ENCODE results near the gene NUTF2.

NUTF2 gene

GRCh38 chr16:67847064-67847861 is 530 bp downstream of the NUTF2 start, which contains the start of gene CENPT (continued):
- TF ChIP-seq ZNF660 (tag by site-specific recombination; IDR thresholded peaks at IDR 0.05) (peak; percentile 46; the same call in 1 of the 2 replicates), ZNF138 (tag by site-specific recombination; IDR thresholded peaks at IDR 0.05; ENCODE audit: borderline replicate concordance) (no peak), ZFHX2 (tag by site-specific recombination; conservative IDR thresholded peaks at IDR 0.05) (peak; percentile 49), MZF1 (tag by site-specific recombination; IDR thresholded peaks at IDR 0.05; ENCODE audit: borderline replicate concordance) (no peak)
- TF ChIP-seq, protein P1, sequence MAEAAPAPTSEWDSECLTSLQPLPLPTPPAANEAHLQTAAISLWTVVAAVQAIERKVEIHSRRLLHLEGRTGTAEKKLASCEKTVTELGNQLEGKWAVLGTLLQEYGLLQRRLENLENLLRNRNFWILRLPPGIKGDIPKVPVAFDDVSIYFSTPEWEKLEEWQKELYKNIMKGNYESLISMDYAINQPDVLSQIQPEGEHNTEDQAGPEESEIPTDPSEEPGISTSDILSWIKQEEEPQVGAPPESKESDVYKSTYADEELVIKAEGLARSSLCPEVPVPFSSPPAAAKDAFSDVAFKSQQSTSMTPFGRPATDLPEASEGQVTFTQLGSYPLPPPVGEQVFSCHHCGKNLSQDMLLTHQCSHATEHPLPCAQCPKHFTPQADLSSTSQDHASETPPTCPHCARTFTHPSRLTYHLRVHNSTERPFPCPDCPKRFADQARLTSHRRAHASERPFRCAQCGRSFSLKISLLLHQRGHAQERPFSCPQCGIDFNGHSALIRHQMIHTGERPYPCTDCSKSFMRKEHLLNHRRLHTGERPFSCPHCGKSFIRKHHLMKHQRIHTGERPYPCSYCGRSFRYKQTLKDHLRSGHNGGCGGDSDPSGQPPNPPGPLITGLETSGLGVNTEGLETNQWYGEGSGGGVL (tag by site-specific recombination; IDR thresholded peaks at IDR 0.05) = no peak

DNA sequence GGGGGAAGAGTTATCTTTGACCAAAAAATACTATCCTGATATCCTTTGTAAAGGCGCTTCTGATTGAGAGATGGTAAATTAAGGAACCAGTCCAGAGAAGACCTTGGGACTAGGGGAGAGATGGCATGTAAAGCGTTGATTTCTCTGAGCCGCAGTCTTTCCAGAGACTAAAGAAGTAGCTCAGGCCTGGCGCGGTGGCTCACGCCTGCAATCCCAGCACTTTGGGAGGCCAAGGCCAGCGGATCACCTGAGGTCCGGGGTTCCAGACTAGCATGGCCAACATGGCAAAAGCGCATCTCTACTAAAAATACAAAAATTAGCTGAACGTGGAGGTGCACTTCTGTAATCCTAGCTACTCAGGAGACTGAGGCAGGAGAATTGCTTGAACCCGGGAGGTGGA is 1.4 kb downstream of the NUTF2 start:
- Histone ChIP-seq H3K4me3 (ENCODE audit: low read depth, low read length) (peak overlapping the region; percentile 91), H3K4me1 (ENCODE audit: control insufficient read depth, insufficient read depth, low read length) (peaks cover 16% of the 10 kb centered on the region), H3K36me3 (ENCODE audit: control insufficient read depth in 2 of 2, insufficient read depth in 1 of 2, low read length in 2 of 2) (peaks cover 0 to 33% of the 10 kb centered on the region in 2 experiments; a peak in 2 of 3 replicates), H3K27ac (ENCODE audit: extremely low read depth, low read depth, low read length) (peak overlapping the region; percentile 92; the same call in 1 of the 2 replicates), H3K9me3 (ENCODE audit: control insufficient read depth, insufficient read depth, low read depth, low read length) (no peaks in the 10 kb centered on the region)
- CTCF ChIA-PET = interaction anchor here (1.2 to 1.3 kb wide), 2 partner anchors 32 to 175 kb away, joined by 4 to 9 read pairs; no protein-coding TSS in a partner anchor
- TF ChIP-seq TCF7L2 (IDR thresholded peaks at IDR 0.05; ENCODE audit: borderline replicate concordance, low read depth, low read length) (no peak), TRIM28 (IDR thresholded peaks at IDR 0.05; ENCODE audit: borderline replicate concordance, low read length) (no peak), ZNF132 (tag by site-specific recombination; IDR thresholded peaks at IDR 0.05; ENCODE audit: borderline replicate concordance) (no peak), ZNF335 (tag by site-specific recombination; conservative IDR thresholded peaks at IDR 0.05) (no peak), ZNF16 (tag by site-specific recombination; IDR thresholded peaks at IDR 0.05; ENCODE audit: low read depth) (no peak), ZNF501 (tag by site-specific recombination; IDR thresholded peaks at IDR 0.05) (no peak), ZNF747 (tag by site-specific recombination; IDR thresholded peaks at IDR 0.05) (no peak), ZFP69B (tag by site-specific recombination; IDR thresholded peaks at IDR 0.05) (no peak), ZFP3 (tag by site-specific recombination; IDR thresholded peaks at IDR 0.05; ENCODE audit: low read depth) (no peak), ZIC2 (tag by site-specific recombination; IDR thresholded peaks at IDR 0.05) (no peak), ZNF561 (tag by site-specific recombination; IDR thresholded peaks at IDR 0.05; ENCODE audit: borderline replicate concordance) (no peak), ZNF302 (tag by site-specific recombination; IDR thresholded peaks at IDR 0.05; ENCODE audit: low read depth) (no peak)
- POLR2A ChIA-PET = interaction anchor here (0.7 to 1.5 kb wide), 3 partner anchors 12 to 42 kb away, joined by 3 to 8 read pairs (median 4); partner anchors contain the start of genes EDC4, RANBP10 and TSNAXIP1

- ChIA-PET POLR2A (no interaction called here), CTCF (interaction anchor here (0.6 to 1.1 kb wide), 2 partner anchors 12 to 36 kb away, joined by 3 to 4 read pairs; no protein-coding TSS in a partner anchor)
- peaks cover 12% of the 10 kb centered on the region for H3K4me1 ChIP-seq (ENCODE audit: control insufficient read depth, insufficient read depth, low read length)
- peaks cover 0 to 39% of the 10 kb centered on the region in 2 experiments; a peak in 2 of 3 replicates for H3K36me3 ChIP-seq (ENCODE audit: control insufficient read depth in 2 of 2, insufficient read depth in 1 of 2, low read length in 2 of 2)
- TF ChIP-seq ZNF677 (tag by site-specific recombination; IDR thresholded peaks at IDR 0.05) (no peak), ZNF121 (tag by site-specific recombination; IDR thresholded peaks at IDR 0.05) (peak; percentile 81)
- H3K27ac ChIP-seq (ENCODE audit: extremely low read depth, low read depth, low read length) = no peak overlapping the region
- H3K9me3 ChIP-seq (ENCODE audit: control insufficient read depth, insufficient read depth, low read depth, low read length) = no peaks in the 10 kb centered on the region
- no peak overlapping the region for H3K4me3 ChIP-seq (ENCODE audit: low read depth, low read length)
These were observed 6.9 kb downstream of the NUTF2 start for GRCh38 chr16:67853670-67854069.
